ENCODE results near the gene AKNA.
"Not testable (repeated sequence)": the region's sequence is repeated elsewhere in the genome, so short reads cannot be mapped to it uniquely, and the experiment has no call there.

AKNA gene

DNA sequence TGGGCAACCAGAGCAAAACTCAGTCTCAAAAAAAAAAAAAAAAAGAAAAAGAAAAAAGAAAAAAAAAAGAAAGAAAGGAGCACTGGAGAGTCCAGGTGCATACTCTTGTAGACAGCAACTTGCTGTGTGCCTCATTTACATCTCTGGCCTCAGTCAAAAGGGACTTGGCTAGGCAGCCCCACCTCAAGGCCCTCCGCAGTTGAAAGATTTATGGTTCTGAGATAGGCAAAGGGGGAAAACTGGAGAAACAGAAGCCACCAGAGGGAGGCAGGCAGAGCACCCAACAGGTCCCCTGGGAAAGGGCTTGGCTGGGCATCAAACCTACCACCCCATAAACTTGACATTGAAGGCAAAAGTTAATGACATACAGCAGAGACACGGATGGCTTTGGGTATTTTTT is 52.0 kb downstream of the AKNA start:
- H3K4me1 ChIP-seq: no peaks in the 10 kb centered on the region
- no peak overlapping the region for H3K4me3 ChIP-seq (ENCODE audit: low read depth, low read length)
- no peaks in the 10 kb centered on the region for H3K36me3 ChIP-seq

GRCh38 chr9:114334490-114334889 is 53.3 kb downstream of the AKNA start:
- Histone ChIP-seq H3K4me3 (ENCODE audit: low read depth, low read length) (no peak overlapping the region), H3K36me3 (no peaks in the 10 kb centered on the region), H3K27me3 (no peaks in the 10 kb centered on the region), H3K4me1 (no peaks in the 10 kb centered on the region), H3K9me3 (no peaks in the 10 kb centered on the region; the same call in 1 of the 2 replicates)
- DNase-seq: no peak
- TF ChIP-seq, protein P1, sequence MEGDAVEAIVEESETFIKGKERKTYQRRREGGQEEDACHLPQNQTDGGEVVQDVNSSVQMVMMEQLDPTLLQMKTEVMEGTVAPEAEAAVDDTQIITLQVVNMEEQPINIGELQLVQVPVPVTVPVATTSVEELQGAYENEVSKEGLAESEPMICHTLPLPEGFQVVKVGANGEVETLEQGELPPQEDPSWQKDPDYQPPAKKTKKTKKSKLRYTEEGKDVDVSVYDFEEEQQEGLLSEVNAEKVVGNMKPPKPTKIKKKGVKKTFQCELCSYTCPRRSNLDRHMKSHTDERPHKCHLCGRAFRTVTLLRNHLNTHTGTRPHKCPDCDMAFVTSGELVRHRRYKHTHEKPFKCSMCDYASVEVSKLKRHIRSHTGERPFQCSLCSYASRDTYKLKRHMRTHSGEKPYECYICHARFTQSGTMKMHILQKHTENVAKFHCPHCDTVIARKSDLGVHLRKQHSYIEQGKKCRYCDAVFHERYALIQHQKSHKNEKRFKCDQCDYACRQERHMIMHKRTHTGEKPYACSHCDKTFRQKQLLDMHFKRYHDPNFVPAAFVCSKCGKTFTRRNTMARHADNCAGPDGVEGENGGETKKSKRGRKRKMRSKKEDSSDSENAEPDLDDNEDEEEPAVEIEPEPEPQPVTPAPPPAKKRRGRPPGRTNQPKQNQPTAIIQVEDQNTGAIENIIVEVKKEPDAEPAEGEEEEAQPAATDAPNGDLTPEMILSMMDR (IDR thresholded peaks at IDR 0.05; ENCODE audit: low read depth, low read length): no peak

More for the DNA sequence above, 52.0 kb downstream of the AKNA start:
- DNase-seq: no peak
- Histone ChIP-seq H3K27me3 (no peaks in the 10 kb centered on the region), H3K9me3 (no peaks in the 10 kb centered on the region; the same call in 1 of the 2 replicates)
- TF ChIP-seq, protein P1 (IDR thresholded peaks at IDR 0.05; ENCODE audit: low read depth, low read length): no peak

DNA sequence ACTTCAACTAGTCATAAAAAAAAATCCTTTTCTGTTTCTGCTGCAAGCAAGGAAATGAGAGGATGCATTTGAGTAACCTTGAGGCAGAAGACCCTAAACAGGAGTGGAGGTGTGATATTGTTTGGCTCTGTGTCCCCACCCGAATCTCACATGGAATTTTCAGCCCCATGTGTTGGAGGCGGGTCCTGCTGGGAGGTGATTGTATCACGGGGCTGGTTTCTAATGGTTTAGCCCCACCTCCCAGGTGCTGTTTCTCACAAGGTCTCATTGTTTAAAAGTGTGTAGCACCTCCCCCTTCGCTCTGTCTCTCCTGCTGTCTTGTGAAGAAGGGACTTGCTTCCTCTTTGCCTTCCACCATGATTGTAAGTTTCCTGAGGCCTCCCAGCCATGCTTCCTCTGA is 54.1 kb downstream of the AKNA start:
- not testable (repeated sequence) for H3K27me3 ChIP-seq; H3K36me3 ChIP-seq; H3K4me3 ChIP-seq (ENCODE audit: low read depth, low read length); H3K4me1 ChIP-seq; H3K9me3 ChIP-seq; DNase-seq

DNA sequence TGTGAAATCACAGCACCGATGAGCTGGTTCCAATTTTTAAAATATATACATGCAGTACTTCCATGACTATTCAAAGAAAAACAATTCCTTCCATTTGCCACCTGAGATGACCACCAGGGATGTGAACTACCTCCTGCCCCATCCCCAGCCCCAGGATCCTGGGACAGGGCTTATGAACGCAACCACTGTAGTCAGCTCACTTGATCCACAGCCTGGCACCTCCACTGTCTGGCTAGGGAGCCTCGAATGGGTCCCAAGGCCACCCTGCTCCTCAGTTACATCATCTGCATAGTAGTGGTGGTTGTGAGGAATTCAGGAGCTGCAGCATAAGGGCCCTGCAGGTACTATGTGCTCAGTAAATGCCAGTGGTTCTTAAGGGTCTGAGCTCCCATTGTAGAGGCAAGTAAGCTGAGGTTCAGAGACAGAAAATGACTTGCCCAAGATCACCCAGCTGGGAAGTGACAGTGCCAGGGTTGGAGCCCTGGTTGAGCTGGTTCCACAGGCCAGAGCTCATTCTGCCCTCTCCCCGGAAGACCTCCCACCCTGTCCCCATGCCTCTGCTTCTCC is 55.2 kb downstream of the AKNA start:
- H3K4me3 ChIP-seq (ENCODE audit: low read depth, low read length); H3K36me3 ChIP-seq; H3K4me1 ChIP-seq: not testable (repeated sequence)

DNA sequence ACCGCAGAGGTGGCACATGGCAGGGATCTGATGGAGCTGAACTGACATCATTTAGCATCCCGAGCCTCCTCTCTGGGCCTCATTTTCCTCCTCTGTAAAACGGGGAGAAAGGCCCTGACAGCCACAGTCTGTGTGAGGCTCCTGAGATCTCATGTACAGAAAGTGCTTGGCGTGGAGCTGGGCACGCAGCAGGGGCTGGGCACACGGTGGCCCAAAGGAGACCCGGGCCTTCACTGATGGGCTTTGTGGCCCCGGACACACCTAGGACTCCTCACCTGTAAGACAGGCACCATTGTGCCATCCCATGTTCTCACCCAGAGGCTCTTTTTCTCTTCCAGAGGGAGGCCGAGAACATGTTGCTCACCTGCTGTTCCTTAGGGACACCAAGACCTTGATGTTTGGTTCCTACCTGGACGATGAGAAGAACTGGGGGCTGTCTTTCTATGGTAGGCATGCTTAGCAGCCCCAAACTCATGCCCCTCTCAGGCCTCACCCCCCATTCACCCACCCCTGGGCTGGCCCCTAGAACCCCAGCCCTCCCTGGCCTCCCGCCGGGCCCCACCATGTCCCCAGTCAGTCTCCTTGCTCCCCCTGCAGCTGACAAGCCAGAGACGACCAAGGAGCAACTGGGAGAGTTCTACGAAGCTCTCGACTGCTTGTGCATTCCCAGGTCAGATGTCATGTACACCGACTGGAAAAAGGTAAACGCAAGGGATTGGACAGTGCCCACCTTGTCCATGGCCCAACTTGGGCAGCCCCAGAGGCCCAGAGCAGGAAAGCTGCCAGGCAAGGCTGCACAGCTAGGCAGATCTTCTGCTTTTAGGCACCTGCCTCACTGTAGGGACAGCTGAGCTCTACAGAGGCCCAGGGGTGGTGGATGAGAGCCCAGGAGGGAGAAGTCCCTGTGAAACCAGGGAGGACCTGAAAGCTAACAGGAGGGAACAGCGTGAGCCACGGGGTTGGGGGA is 56.3 kb downstream of the AKNA start:
- not testable (repeated sequence) for H3K4me3 ChIP-seq (ENCODE audit: low read depth, low read length); DNase-seq; H3K9me3 ChIP-seq

More for the DNA sequence above, 55.2 kb downstream of the AKNA start:
- not testable (repeated sequence) for DNase-seq, H3K9me3 ChIP-seq, H3K27me3 ChIP-seq

DNA sequence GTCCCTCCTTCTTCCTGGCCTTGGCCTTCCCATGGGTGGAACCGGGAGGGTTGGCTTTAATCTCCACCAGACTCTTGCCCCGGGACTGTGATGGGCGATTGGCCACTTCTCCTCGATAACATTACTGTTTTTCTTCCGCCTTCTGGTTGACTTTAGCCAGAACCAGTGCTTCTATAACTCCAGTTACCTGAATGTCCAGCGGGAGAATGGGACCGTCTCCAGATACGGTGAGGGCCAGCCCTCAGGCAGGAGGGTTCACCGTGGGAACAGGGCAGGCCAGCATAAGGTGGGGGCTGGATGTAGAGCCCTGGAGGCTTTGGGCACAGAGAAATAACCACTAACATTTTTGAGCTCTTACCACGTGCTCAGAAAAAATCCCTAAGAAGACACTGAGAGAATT is 57.1 kb downstream of the AKNA start:
- Histone ChIP-seq H3K4me1 (no peaks in the 10 kb centered on the region), H3K36me3 (no peaks in the 10 kb centered on the region), H3K9me3 (no peaks in the 10 kb centered on the region), H3K4me3 (ENCODE audit: low read depth, low read length) (no peak overlapping the region), H3K27me3 (no peaks in the 10 kb centered on the region)
- TF ChIP-seq, protein P1 (IDR thresholded peaks at IDR 0.05; ENCODE audit: low read depth, low read length): no peak
- no peak for DNase-seq

More for the DNA sequence above, 56.3 kb downstream of the AKNA start:
- H3K36me3 ChIP-seq, H3K4me1 ChIP-seq, H3K27me3 ChIP-seq: not testable (repeated sequence)

DNA sequence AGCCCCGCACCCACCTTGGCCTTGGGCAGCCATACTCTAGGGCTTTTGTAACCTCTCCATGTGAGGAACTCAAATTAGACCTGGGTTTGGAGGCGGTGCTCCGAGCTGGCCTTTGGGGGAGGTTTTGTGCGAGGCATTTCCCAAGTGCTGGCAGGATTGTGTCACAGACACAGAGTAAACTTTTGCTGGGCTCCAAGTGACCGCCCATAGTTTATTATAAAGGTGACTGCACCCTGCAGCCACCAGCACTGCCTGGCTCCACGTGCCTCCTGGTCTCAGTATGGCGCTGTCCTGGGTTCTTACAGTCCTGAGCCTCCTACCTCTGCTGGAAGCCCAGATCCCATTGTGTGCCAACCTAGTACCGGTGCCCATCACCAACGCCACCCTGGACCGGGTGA is 58.2 kb downstream of the AKNA start, which contains the start of gene ORM2:
Gene ORM2, plus strand, starts transcription at position 245 of the 398 bp plus-strand sequence. Its CDS starts 36 bp downstream, at position 281.
- H3K36me3 ChIP-seq; H3K4me1 ChIP-seq; H3K9me3 ChIP-seq; H3K4me3 ChIP-seq (ENCODE audit: low read depth, low read length); H3K27me3 ChIP-seq; DNase-seq: not testable (repeated sequence)

- not testable (repeated sequence) for H3K27me3 ChIP-seq; H3K4me3 ChIP-seq (ENCODE audit: low read depth, low read length); DNase-seq; H3K9me3 ChIP-seq; H3K36me3 ChIP-seq; H3K4me1 ChIP-seq
Measured at GRCh38 chr9:114328937-114329624, 58.7 kb downstream of the AKNA start.

- not testable (repeated sequence) for H3K36me3 ChIP-seq; H3K4me1 ChIP-seq; H3K4me3 ChIP-seq (ENCODE audit: low read depth, low read length); H3K9me3 ChIP-seq; H3K27me3 ChIP-seq; DNase-seq
Measured at GRCh38 chr9:114328357-114328820, 59.4 kb downstream of the AKNA start.

Measured in BE2C (cell line).